ENCODE results near the gene NUMBL. TPM values are rescaled to one million over a fixed set of nuclear protein-coding genes. Genes with fewer than 3 reads are reported as not detected.

The NUMBL gene
- total RNA-seq, 1 experiment from 2014 or later, result 41.7 TPM

- Histone ChIP-seq H3K27ac (ENCODE audit: low read depth, low read length) (no peak overlapping the region), H3K9me3 (ENCODE audit: control insufficient read depth in 1 of 2, insufficient read depth in 1 of 2, low read depth in 1 of 2, low read length in 2 of 2) (no peaks in the 10 kb centered on the region), H3K36me3 (ENCODE audit: control insufficient read depth in 1 of 2, insufficient read depth in 2 of 2, low read length in 2 of 2) (peaks cover 18 to 45% of the 10 kb centered on the region in 2 experiments), H3K4me2 (ENCODE audit: low read length) (no peak overlapping the region), H3K4me3 (replicated peaks in 1 of 2; ENCODE audit: low read depth in 1 of 2, low read length in 2 of 2) (no peak overlapping the region), H3K27me3 (ENCODE audit: insufficient read depth, low read length) (no peaks in the 10 kb centered on the region), H4K20me1 (ENCODE audit: insufficient read depth) (no peaks in the 10 kb centered on the region), H3K79me2 (ENCODE audit: insufficient read depth, low read length) (peaks cover 29% of the 10 kb centered on the region), H3K9me2 (ENCODE audit: insufficient read depth) (no peaks in the 10 kb centered on the region), H3K9ac (ENCODE audit: low read length) (no peak overlapping the region), H3K4me1 (ENCODE audit: control insufficient read depth in 1 of 2, insufficient read depth in 2 of 2, low read length in 2 of 2) (peaks cover 6 to 12% of the 10 kb centered on the region in 2 experiments; a peak in 3 of 4 replicates), H2AFZ (ENCODE audit: low read depth, low read length, poor library complexity, severe bottlenecking) (no peak overlapping the region)
- intact Hi-C loops (cut with micrococcal nuclease), result no loop called here
- BruUV-seq (replicated peaks), result no TSS peak
- TF ChIP-seq CBX3 (IDR thresholded peaks at IDR 0.05; ENCODE audit: low read depth) (no peak), JUND (IDR thresholded peaks at IDR 0.05) (no peak), FOSL1 (IDR thresholded peaks at IDR 0.05; ENCODE audit: low read depth) (no peak), EGR1 (IDR thresholded peaks at IDR 0.05; ENCODE audit: low read depth) (no peak)
- CTCF ChIA-PET, result no interaction called here
- RAD21 ChIA-PET (ENCODE audit: low non-redundant PET in 1 of 2, low total read pairs in 2 of 2, uncharacterized antibody in 2 of 2, unreplicated experiment in 2 of 2), result no interaction called here
- DNase-seq (ENCODE audit: low read depth, low spot score) (no peak), ATAC-seq (no peak)
- POLR2A ChIA-PET, result no interaction called here
Observed at GRCh38 chr19:40685563-40685962, 4.9 kb downstream of the NUMBL start.

- intact Hi-C loops (cut with micrococcal nuclease), result no loop called here
- POLR2A ChIA-PET, result no interaction called here
- RAD21 ChIA-PET (ENCODE audit: low non-redundant PET in 1 of 2, low total read pairs in 2 of 2, uncharacterized antibody in 2 of 2, unreplicated experiment in 2 of 2), result no interaction called here
- no peak for DNase-seq (ENCODE audit: low read depth, low spot score)
- H2AFZ ChIP-seq (ENCODE audit: low read depth, low read length, poor library complexity, severe bottlenecking), result no peak overlapping the region
- TF ChIP-seq ZNF274 (IDR thresholded peaks at IDR 0.05; ENCODE audit: low read depth, low read length) (no peak), EGR1 (IDR thresholded peaks at IDR 0.05; ENCODE audit: low read depth) (no peak), SP1 (IDR thresholded peaks at IDR 0.05; ENCODE audit: low read depth) (no peak), FOSL1 (IDR thresholded peaks at IDR 0.05; ENCODE audit: low read depth) (no peak), YY1 (IDR thresholded peaks at IDR 0.05; ENCODE audit: extremely low read depth, insufficient replicate concordance, low read depth, low read length) (no peak), POLR2AphosphoS5 (IDR thresholded peaks at IDR 0.05; ENCODE audit: low read depth, low read length) (no peak), CEBPB (IDR thresholded peaks at IDR 0.05; ENCODE audit: low read depth) (no peak), CBX3 (IDR thresholded peaks at IDR 0.05; ENCODE audit: low read depth) (no peak), SRF (IDR thresholded peaks at IDR 0.05; ENCODE audit: low read depth) (no peak), SIN3A (IDR thresholded peaks at IDR 0.05; ENCODE audit: low read depth) (no peak), RAD21 (IDR thresholded peaks at IDR 0.05; ENCODE audit: low read depth) (no peak), POLR2A (IDR thresholded peaks at IDR 0.05; ENCODE audit: borderline replicate concordance, extremely low read depth, insufficient read depth, insufficient read length) (no peak), TCF7L2 (IDR thresholded peaks at IDR 0.05; ENCODE audit: borderline replicate concordance, extremely low read depth, insufficient read depth, insufficient read length) (no peak), MAX (IDR thresholded peaks at IDR 0.05) (no peak), ATF3 (IDR thresholded peaks at IDR 0.05) (no peak)
- no peaks in the 10 kb centered on the region for H3K9me3 ChIP-seq (ENCODE audit: control insufficient read depth in 1 of 2, insufficient read depth in 1 of 2, low read depth in 1 of 2, low read length in 2 of 2)
- no peak overlapping the region for H3K4me2 ChIP-seq (ENCODE audit: low read length)
- peaks cover 27% of the 10 kb centered on the region for H3K79me2 ChIP-seq (ENCODE audit: insufficient read depth, low read length)
- CTCF ChIA-PET, result no interaction called here
- H3K9me2 ChIP-seq (ENCODE audit: insufficient read depth), result no peaks in the 10 kb centered on the region
- BruUV-seq (replicated peaks), result no TSS peak
- no peak overlapping the region for H3K27ac ChIP-seq (ENCODE audit: low read depth, low read length)
- no peaks in the 10 kb centered on the region for H4K20me1 ChIP-seq (ENCODE audit: insufficient read depth)
- peaks cover 6 to 12% of the 10 kb centered on the region in 2 experiments; a peak in 3 of 4 replicates for H3K4me1 ChIP-seq (ENCODE audit: control insufficient read depth in 1 of 2, insufficient read depth in 2 of 2, low read length in 2 of 2)
- H3K36me3 ChIP-seq (ENCODE audit: control insufficient read depth in 1 of 2, insufficient read depth in 2 of 2, low read length in 2 of 2), result peaks cover 18 to 45% of the 10 kb centered on the region in 2 experiments
- no peak for ATAC-seq
- H3K9ac ChIP-seq (ENCODE audit: low read length), result no peak overlapping the region
- H3K4me3 ChIP-seq (replicated peaks in 1 of 2; ENCODE audit: low read depth in 1 of 2, low read length in 2 of 2), result no peak overlapping the region
- H3K27me3 ChIP-seq (ENCODE audit: insufficient read depth, low read length), result no peaks in the 10 kb centered on the region
Observed at GRCh38 chr19:40685016-40685526, 5.4 kb downstream of the NUMBL start.

Measured in HCT116 (cell line).